H1 (cell line): ENCODE results near the gene CUX1. TPM values are rescaled to one million over a fixed set of nuclear protein-coding genes. Genes with fewer than 3 reads are reported as not detected.

Experiments used
- CTCF ChIA-PET: fragments of 300-600 bp; sonication (Branson Sonifier 250); formaldehyde crosslinking; loops from one replicate; lab custom pipeline; 2021; ENCODE audit not compliant: partially characterized antibody; lab: Charles Lee
- POLR2A ChIA-PET: fragments of 300-600 bp; sonication (Branson Sonifier 250); formaldehyde crosslinking; loops from one replicate; lab custom pipeline; 2021; ENCODE audit warnings: inconsistent platforms; ENCODE audit not compliant: partially characterized antibody; lab: Charles Lee
- DNase-seq, 2 experiments: peaks; one replicate each; pipeline versions ENCODE4 v3.0.0 to v3.0.0-alpha.2; 2010 to 2022; ENCODE audit warnings: low spot score in 2 of 2, low read depth in 1 of 2, mixed read lengths in 1 of 2
- FAIRE-seq: peaks from 2 replicates; lab custom pipeline; 2011; peaks lifted over from hg19 to GRCh38; lab: Jason Lieb, UNC
- H2AFZ ChIP-seq: 2 replicates; pipeline ENCODE4 v1.8.1; 2012; ENCODE audit warnings: low read length, inconsistent platforms
- H2AK5ac ChIP-seq: 2 replicates; pipeline ENCODE4 v1.6.1; 2013; ENCODE audit warnings: low read depth, low read length
- H2BK120ac ChIP-seq: replicated peaks from 2 replicates; pipeline ENCODE3; 2013; ENCODE audit warnings: low read depth, low read length, inconsistent platforms
- H2BK12ac ChIP-seq: 2 replicates; pipeline ENCODE4 v1.6.1; 2013; ENCODE audit warnings: low read depth, low read length
- H2BK15ac ChIP-seq: 2 replicates; pipeline ENCODE4 v1.6.1; 2013; ENCODE audit warnings: low read length
- H2BK20ac ChIP-seq: 2 replicates; pipeline ENCODE4 v1.6.1; 2013; ENCODE audit warnings: low read length
- H2BK5ac ChIP-seq: 2 replicates; pipeline ENCODE4 v1.6.1; 2013; ENCODE audit warnings: low read depth, low read length
- H3K14ac ChIP-seq: 2 replicates; pipeline ENCODE4 v1.6.1; 2013; ENCODE audit warnings: inconsistent platforms; ENCODE audit not compliant: insufficient read length
- H3K18ac ChIP-seq: 2 replicates; pipeline ENCODE4 v1.6.1; 2013; ENCODE audit warnings: low read length; ENCODE audit errors: extremely low read depth
- H3K23ac ChIP-seq: 2 replicates; pipeline ENCODE4 v1.6.1; 2013; ENCODE audit warnings: inconsistent platforms; ENCODE audit not compliant: insufficient read length
- H3K23me2 ChIP-seq: 2 replicates; pipeline ENCODE4 v1.6.1; 2013; ENCODE audit warnings: low read depth, low read length
- H3K27ac ChIP-seq: 2 replicates; pipeline ENCODE4 v1.6.1; 2011; ENCODE audit warnings: low read depth, low read length, inconsistent platforms
- H3K27me3 ChIP-seq, 4 experiments: replicated peaks in 1 of 4; 1 replicate in 1 of 4; 2 replicates in 3 of 4; pipeline versions ENCODE4 v1.6.1 to v1.8.1; 2011 to 2013; ENCODE audit warnings: low read length in 3 of 4, mild to moderate bottlenecking in 3 of 4, inconsistent platforms in 2 of 4, mixed read lengths in 2 of 4, moderate library complexity in 1 of 4; ENCODE audit not compliant: control insufficient read depth in 3 of 4, insufficient read depth in 3 of 4; ENCODE audit errors: extremely low read depth in 1 of 4
- H3K36me3 ChIP-seq, 4 experiments: 2 replicates each; pipeline versions ENCODE4 v1.6.1 to v1.8.1; 2011 to 2013; ENCODE audit warnings: mild to moderate bottlenecking in 4 of 4, low read length in 3 of 4, moderate library complexity in 2 of 4, control low read depth in 1 of 4, inconsistent platforms in 1 of 4; ENCODE audit not compliant: insufficient read depth in 4 of 4, control insufficient read depth in 2 of 4
- H3K4ac ChIP-seq: replicated peaks from 2 replicates; pipeline ENCODE3; 2013; ENCODE audit warnings: low read length, low read depth, mixed read lengths, inconsistent platforms; ENCODE audit not compliant: insufficient read length
- H3K4me1 ChIP-seq, 4 experiments: replicated peaks in 1 of 4; 1 replicate in 1 of 4; 2 replicates in 3 of 4; pipeline versions ENCODE4 v1.6.1 to v1.8.1; 2011 to 2013; ENCODE audit warnings: low read length in 3 of 4, inconsistent platforms in 2 of 4, mixed read lengths in 1 of 4; ENCODE audit not compliant: insufficient read depth in 4 of 4, control insufficient read depth in 3 of 4
- H3K4me2 ChIP-seq, 2 experiments: 2 replicates each; pipeline versions ENCODE4 v1.6.1 to v1.8.1; 2011 to 2013; ENCODE audit warnings: low read depth in 2 of 2, low read length in 2 of 2, control low read depth in 1 of 2, inconsistent platforms in 1 of 2, mild to moderate bottlenecking in 1 of 2; ENCODE audit not compliant: insufficient read depth in 1 of 2
- H3K4me3 ChIP-seq, 4 experiments: fragments of 200-600, 300-600 bp in 1 of 4; sonication (generic), shearing (Covaris generic), sonication (Bioruptor Twin) in 1 of 4; 2 replicates each; pipeline versions ENCODE4 v1.5.1 to v1.8.1; 2011 to 2016; ENCODE audit warnings: low read length in 4 of 4, low read depth in 3 of 4, control low read depth in 2 of 4, inconsistent platforms in 2 of 4, mild to moderate bottlenecking in 2 of 4, mixed read lengths in 1 of 4, moderate library complexity in 1 of 4; ENCODE audit not compliant: insufficient read depth in 2 of 4; ENCODE audit errors: extremely low read depth in 1 of 4
- H3K56ac ChIP-seq: replicated peaks from 2 replicates; pipeline ENCODE3; 2013; ENCODE audit warnings: low read depth, mild to moderate bottlenecking, mixed read lengths, low read length, inconsistent platforms; ENCODE audit not compliant: insufficient read length
- H3K79me1 ChIP-seq: 2 replicates; pipeline ENCODE4 v1.6.1; 2013; ENCODE audit warnings: low read depth, low read length, control low read depth
- H3K79me2 ChIP-seq, 2 experiments: 2 replicates each; pipeline versions ENCODE4 v1.6.1 to v1.8.1; 2012 to 2013; ENCODE audit warnings: low read length in 2 of 2, mild to moderate bottlenecking in 2 of 2, inconsistent platforms in 1 of 2; ENCODE audit not compliant: insufficient read depth in 2 of 2, control insufficient read depth in 1 of 2
- H3K9ac ChIP-seq, 4 experiments: replicated peaks in 1 of 4; 1 replicate in 1 of 4; 2 replicates in 3 of 4; pipeline versions ENCODE4 v1.6.1 to v1.8.1; 2011 to 2013; ENCODE audit warnings: low read depth in 3 of 4, low read length in 3 of 4, control low read depth in 2 of 4, mild to moderate bottlenecking in 2 of 4, moderate library complexity in 2 of 4, inconsistent platforms in 1 of 4; ENCODE audit errors: extremely low read depth in 1 of 4
- H3K9me3 ChIP-seq, 2 experiments: 2 replicates each; pipeline versions ENCODE4 v1.6.1 to v1.8.1; 2012 to 2013; ENCODE audit warnings: mild to moderate bottlenecking in 2 of 2, moderate library complexity in 2 of 2, control low read depth in 1 of 2, inconsistent platforms in 1 of 2, low read depth in 1 of 2, low read length in 1 of 2, mixed read lengths in 1 of 2; ENCODE audit not compliant: insufficient read depth in 2 of 2
- H4K20me1 ChIP-seq, 2 experiments: replicated peaks in 1 of 2; 2 replicates each; pipeline versions ENCODE3 to v1.8.1; 2011 to 2013; ENCODE audit warnings: inconsistent platforms in 2 of 2, low read length in 2 of 2, mild to moderate bottlenecking in 1 of 2; ENCODE audit not compliant: insufficient read depth in 2 of 2, control insufficient read depth in 1 of 2
- H4K5ac ChIP-seq: 2 replicates; pipeline ENCODE4 v1.6.1; 2013; ENCODE audit warnings: low read length, low read depth, mixed read lengths, inconsistent platforms; ENCODE audit not compliant: insufficient read length
- H4K8ac ChIP-seq: 2 replicates; pipeline ENCODE4 v1.8.0; 2013; ENCODE audit warnings: mild to moderate bottlenecking, moderate library complexity, low read length, inconsistent platforms; ENCODE audit not compliant: insufficient read depth; ENCODE audit errors: extremely low read depth
- H4K91ac ChIP-seq: replicated peaks from 2 replicates; pipeline ENCODE3; 2013; ENCODE audit warnings: low read length, mixed read lengths, inconsistent platforms; ENCODE audit not compliant: insufficient read length
- ASH2L ChIP-seq: fragments of 200-600, 300-600 bp; sonication (generic); IDR thresholded peaks from one replicate; pipeline ENCODE4 v1.7.1; 2017; ENCODE audit warnings: low read length
- CTCF ChIP-seq, 3 experiments: IDR thresholded peaks; 1 replicate in 2 of 3; 2 replicates in 1 of 3; pipeline versions ENCODE4 v1.5.1 to v1.6.1; 2011; ENCODE audit warnings: low read length in 3 of 3, mild to moderate bottlenecking in 3 of 3, inconsistent platforms in 2 of 3, low read depth in 1 of 3, moderate library complexity in 1 of 3; ENCODE audit not compliant: insufficient read depth in 1 of 3; ENCODE audit errors: control extremely low read depth in 1 of 3
- MAFK ChIP-seq: IDR thresholded peaks from 2 replicates; pipeline ENCODE4 v1.6.1; 2012; ENCODE audit warnings: low read depth, mild to moderate bottlenecking, improper control_type of control experiment, low read length
- NANOG ChIP-seq: IDR thresholded peaks from 2 replicates; pipeline ENCODE4 v1.6.1; 2011; ENCODE audit warnings: low read length, low read depth, mild to moderate bottlenecking, inconsistent platforms; ENCODE audit not compliant: insufficient read depth, poor library complexity, severe bottlenecking
- POLR2AphosphoS5 ChIP-seq: IDR thresholded peaks from 2 replicates; pipeline ENCODE4 v1.6.1; 2011; ENCODE audit warnings: low read depth, low read length
- RBBP5 ChIP-seq: IDR thresholded peaks from 2 replicates; pipeline ENCODE4 v1.7.1; 2012; ENCODE audit warnings: low read depth, mild to moderate bottlenecking, inconsistent platforms, low read length, moderate library complexity, borderline replicate concordance
- TAF1 ChIP-seq: IDR thresholded peaks from 2 replicates; pipeline ENCODE4 v1.6.1; 2011; ENCODE audit warnings: mild to moderate bottlenecking, low read depth, low read length
- TBP ChIP-seq: IDR thresholded peaks from 2 replicates; pipeline ENCODE4 v1.6.1; 2011; ENCODE audit warnings: low read depth, low read length, improper control_type of control experiment
- WGBS, 2 experiments: shearing (Covaris generic) in 1 of 2; methylation state at CpG; one replicate each; pipeline versions ENCODE4 v1.1.6 to v1.1.7; 2013 to 2015; ENCODE audit warnings: low lambda C conversion rate in 2 of 2, mixed read lengths in 2 of 2, inconsistent platforms in 1 of 2, low coverage in 1 of 2, missing lambda C conversion rate in 1 of 2; ENCODE audit not compliant: insufficient replicate concordance in 2 of 2, insufficient coverage in 1 of 2, insufficient read length in 1 of 2; ENCODE audit errors: extremely low coverage in 1 of 2, missing lambda C conversion rate in 1 of 2; 5-methylcytosine and 5-hydroxymethylcytosine counted together
- polyA plus RNA-seq, 7 experiments: library from polyadenylated mRNA; depleted of rRNA in 3 of 7; stranded (reverse) in 5 of 7; unstranded in 2 of 7; fragments of >200 nt in 5 of 7; fragments of 200-250 nt in 2 of 7; gene quantifications; 1 replicate in 5 of 7; 2 replicates in 1 of 7; 4 replicates in 1 of 7; pipeline versions ENCODE4 v1.2.1 to v1.2.3, GENCODE V29; 2011 to 2013; ENCODE audit warnings: missing spikeins in 2 of 7, mixed read lengths in 2 of 7
- total RNA-seq: library from RNA; stranded (reverse); fragmentation: NEBNext Ultra II Directional; extraction: Animal tissue kit (Norgen Biotek cat#: 25700); gene quantifications from 2 replicates; pipeline ENCODE4 v1.2.1, GENCODE V29; 2021

Gene CUX1
- total and polyA plus RNA-seq, 2 of the 8 experiments (the other 6 are each of a cell fraction or from before 2014, with no cell fraction given): 21.6 to 65.9 TPM

- H3K9ac ChIP-seq: peak overlapping the region in 3 of 4 experiments; percentile 4 to 90 (median 14); a peak in 2 of 7 replicates
- no peak overlapping the region for H3K27ac ChIP-seq
- FAIRE-seq: no peak
Observed at GRCh38 chr7:101816595-101817470, 593 bp upstream of the CUX1 start.

More at GRCh38 chr7:101816595-101817470, 593 bp upstream of the CUX1 start:
- H2BK20ac ChIP-seq: no peak overlapping the region
- H3K4me3 ChIP-seq: peak overlapping the region; percentile 59 to 88 (median 70)
- no peaks in the 10 kb centered on the region for H3K79me1 ChIP-seq
- CTCF ChIA-PET: interaction anchor here (1.2 to 3.0 kb wide), 4 partner anchors 12 to 47 kb away, joined by 3 to 13 read pairs (median 3); no protein-coding TSS in a partner anchor
- no peak overlapping the region for H2BK12ac ChIP-seq
- H3K79me2 ChIP-seq: peaks cover 18 to 53% of the 10 kb centered on the region in 2 experiments
- H3K23ac ChIP-seq: no peak overlapping the region
- H4K91ac ChIP-seq: no peak overlapping the region
- TF ChIP-seq ASH2L (peak; percentile 25), TAF1 (no peak), NANOG (no peak), RBBP5 (0 out of 2 replicates have a peak, but pooled peaks have one; percentile 44), MAFK (no peak), POLR2AphosphoS5 (no peak), CTCF (IDR thresholded peaks at IDR 0.05; ENCODE audit: control extremely low read depth in 1 of 3, insufficient read depth in 1 of 3, low read depth in 1 of 3, low read length in 3 of 3) (peak in 1 of 3 experiments; percentile 22; a peak in 1 of 4 replicates), TBP (no peak)
- TF ChIP-seq, all 59 proteins: peak for 3
- Histone ChIP-seq H3K9me3 (no peaks in the 10 kb centered on the region), H4K5ac (no peak overlapping the region), H3K4me2 (peak overlapping the region; percentile 74), H3K36me3 (no peaks in the 10 kb centered on the region), H3K27me3 (peaks cover 0 to 14% (median 7%) of the 10 kb centered on the region in 4 experiments; a peak in 6 of 7 replicates), H2BK120ac (no peak overlapping the region), H3K18ac (peak overlapping the region; percentile 32; the same call in 1 of the 2 replicates), H3K14ac (no peak overlapping the region), H2AK5ac (no peak overlapping the region), H2AFZ (no peak overlapping the region), H2BK15ac (no peak overlapping the region), H4K8ac (no peak overlapping the region; the same call in 1 of the 2 replicates), H3K56ac (no peak overlapping the region), H3K4me1 (peaks cover 9 to 23% (median 10%) of the 10 kb centered on the region in 4 experiments), H2BK5ac (no peak overlapping the region), H3K4ac (no peak overlapping the region), H3K23me2 (peaks cover 11% of the 10 kb centered on the region; the same call in 1 of the 2 replicates), H4K20me1 (peaks cover 9 to 12% of the 10 kb centered on the region in 2 experiments)
- WGBS, 2 experiments: 2% methylated on average over 54 of the region's 130 CpGs; no CpG with 5 or more reads in 1 of the 2 experiments
- no peak for DNase-seq
- POLR2A ChIA-PET: interaction anchor here (1.4 to 2.6 kb wide), 3 partner anchors 9 to 74 kb away, joined by 4 to 12 read pairs (median 6); no protein-coding TSS in a partner anchor
